Stimulated activated naive CD8-positive, alpha-beta T cell treated with anti-CD3 and anti-CD28 coated beads, Interleukin-15, amount 100 ng/mL, for 72 hours (primary cell): Measurements from ENCODE around the gene RANBP6.
"Not testable (repeated sequence)": the region's sequence is repeated elsewhere in the genome, so short reads cannot be mapped to it uniquely, and the experiment has no call there.

ENCODE experiments used
- ATAC-seq: fragments of 150-1000 bp; cut with Tn5 transposase; 2 replicates; pipeline ENCODE4 v1.10.0; 2021; ENCODE audit warnings: mild to moderate bottlenecking, moderate library complexity
- DNase-seq, 2 donors: peaks; one replicate each; pipeline ENCODE4 v3.0.0; 2021 to 2022
- H3K27ac Mint-ChIP-seq, 2 donors: one replicate each; pipeline ENCODE4 v1.8.0; 2022; ENCODE audit warnings: mild to moderate bottlenecking in 2 of 2, mixed read lengths in 2 of 2, moderate library complexity in 2 of 2
- H3K27me3 Mint-ChIP-seq: one replicate; pipeline ENCODE4 v1.8.0; 2022; ENCODE audit warnings: mixed read lengths
- H3K4me1 Mint-ChIP-seq: one replicate; pipeline ENCODE4 v1.8.0; 2022; ENCODE audit warnings: mild to moderate bottlenecking, mixed read lengths
- H3K4me3 Mint-ChIP-seq, 2 donors: one replicate each; pipeline ENCODE4 v1.8.0; 2022; ENCODE audit warnings: mild to moderate bottlenecking in 2 of 2, mixed read lengths in 2 of 2, moderate library complexity in 1 of 2
- H3K9me3 Mint-ChIP-seq, 2 donors: one replicate each; pipeline ENCODE4 v1.8.0; 2022; ENCODE audit warnings: mixed read lengths in 2 of 2

RANBP6 gene

GRCh38 chr9:6024035-6024554 is 8.7 kb upstream of the RANBP6 start:
- no peak overlapping the region for H3K27ac Mint-ChIP-seq
- peak; percentile 20 to 33 for DNase-seq
- H3K27me3 Mint-ChIP-seq, result peaks cover 6% of the 10 kb centered on the region
- peak; percentile 85 for ATAC-seq
- no peaks in the 10 kb centered on the region for H3K9me3 Mint-ChIP-seq
- peaks cover 6% of the 10 kb centered on the region for H3K4me1 Mint-ChIP-seq
- H3K4me3 Mint-ChIP-seq, result peak overlapping the region; percentile 67 to 71

- not testable (repeated sequence) for ATAC-seq, H3K4me3 Mint-ChIP-seq
Observed at GRCh38 chr9:6016975-6017374, 1.6 kb upstream of the RANBP6 start.

GRCh38 chr9:6014670-6015270 is 654 bp downstream of the RANBP6 start:
- no peak for DNase-seq
- peaks cover 56% of the 10 kb centered on the region for H3K4me1 Mint-ChIP-seq
- peak overlapping the region; percentile 94 to 98 for H3K27ac Mint-ChIP-seq
- peaks cover 8 to 14% of the 10 kb centered on the region in 2 donors for H3K9me3 Mint-ChIP-seq
- no peaks in the 10 kb centered on the region for H3K27me3 Mint-ChIP-seq
- peak; percentile 42 for ATAC-seq
- H3K4me3 Mint-ChIP-seq, result peak overlapping the region; percentile 95 to 98

More at GRCh38 chr9:6016975-6017374, 1.6 kb upstream of the RANBP6 start:
- DNase-seq, H3K27ac Mint-ChIP-seq, H3K27me3 Mint-ChIP-seq: not testable (repeated sequence)
- Mint-ChIP-seq H3K4me1 (peaks cover 35% of the 10 kb centered on the region), H3K9me3 (peaks cover 8 to 14% of the 10 kb centered on the region in 2 donors)

- peak; percentile 81 for ATAC-seq
Observed at GRCh38 chr9:6008169-6008979, 7.0 kb downstream of the RANBP6 start.

GRCh38 chr9:6007770-6008168 is 7.7 kb downstream of the RANBP6 start:
- Mint-ChIP-seq H3K4me1 (peaks cover 61% of the 10 kb centered on the region), H3K27ac (peak overlapping the region; percentile 46 to 97), H3K27me3 (no peaks in the 10 kb centered on the region), H3K9me3 (peaks cover under 1 to 1% of the 10 kb centered on the region in 2 donors), H3K4me3 (peak overlapping the region; percentile 89 to 99)
- ATAC-seq (peak; percentile 74), DNase-seq (peak; percentile 80 to 88)

More at GRCh38 chr9:6008169-6008979, 7.0 kb downstream of the RANBP6 start:
- Mint-ChIP-seq H3K9me3 (peaks cover 6 to 7% of the 10 kb centered on the region in 2 donors), H3K27me3 (no peaks in the 10 kb centered on the region), H3K4me1 (peaks cover 67% of the 10 kb centered on the region), H3K4me3 (peak overlapping the region; percentile 89 to 99), H3K27ac (peak overlapping the region; percentile 78 to 84)
- DNase-seq, result peak; percentile 89 to 93

- ATAC-seq (peak; percentile 88), DNase-seq (peak; percentile 92 to 94)
- H3K9me3 Mint-ChIP-seq, result no peaks in the 10 kb centered on the region
- peak overlapping the region; percentile 93 to 97 for H3K27ac Mint-ChIP-seq
- H3K27me3 Mint-ChIP-seq, result no peaks in the 10 kb centered on the region
- H3K4me3 Mint-ChIP-seq, result peak overlapping the region; percentile 89 to 99
- H3K4me1 Mint-ChIP-seq, result peaks cover 58% of the 10 kb centered on the region
Observed at GRCh38 chr9:6007058-6007769, 8.2 kb downstream of the RANBP6 start.

- H3K9me3 Mint-ChIP-seq, result no peaks in the 10 kb centered on the region
- H3K4me3 Mint-ChIP-seq, result peak overlapping the region; percentile 89 to 99
- peaks cover 53% of the 10 kb centered on the region for H3K4me1 Mint-ChIP-seq
Observed at GRCh38 chr9:6006749-6007057, 8.7 kb downstream of the RANBP6 start.

GRCh38 chr9:6000955-6001354 is 14.5 kb downstream of the RANBP6 start:
- no peaks in the 10 kb centered on the region for H3K9me3 Mint-ChIP-seq
- H3K27me3 Mint-ChIP-seq, result no peaks in the 10 kb centered on the region
- DNase-seq (no peak), ATAC-seq (no peak)
- H3K4me1 Mint-ChIP-seq, result peaks cover 45% of the 10 kb centered on the region
- H3K27ac Mint-ChIP-seq, result no peak overlapping the region
- no peak overlapping the region for H3K4me3 Mint-ChIP-seq

More at GRCh38 chr9:6006749-6007057, 8.7 kb downstream of the RANBP6 start:
- DNase-seq (no peak), ATAC-seq (no peak)
- Mint-ChIP-seq H3K27ac (peak overlapping the region in 1 of 2 donors; percentile 93), H3K27me3 (no peaks in the 10 kb centered on the region)

- DNase-seq, result no peak
- no peak overlapping the region for H3K27ac Mint-ChIP-seq
- no peaks in the 10 kb centered on the region for H3K9me3 Mint-ChIP-seq
- no peak for ATAC-seq
- peaks cover 55% of the 10 kb centered on the region for H3K4me1 Mint-ChIP-seq
- no peak overlapping the region for H3K4me3 Mint-ChIP-seq
- no peaks in the 10 kb centered on the region for H3K27me3 Mint-ChIP-seq
Observed at GRCh38 chr9:5999443-6000101, 15.9 kb downstream of the RANBP6 start.

GRCh38 chr9:5994493-5994892 is 20.9 kb downstream of the RANBP6 start:
- H3K9me3 Mint-ChIP-seq, result no peaks in the 10 kb centered on the region
- H3K4me1 Mint-ChIP-seq, result peaks cover 30% of the 10 kb centered on the region
- ATAC-seq (no peak), DNase-seq (no peak)
- no peaks in the 10 kb centered on the region for H3K27me3 Mint-ChIP-seq
- no peak overlapping the region for H3K27ac Mint-ChIP-seq
- H3K4me3 Mint-ChIP-seq, result no peak overlapping the region

- Mint-ChIP-seq H3K4me3 (no peak overlapping the region), H3K4me1 (peaks cover 6% of the 10 kb centered on the region), H3K27me3 (no peaks in the 10 kb centered on the region), H3K9me3 (no peaks in the 10 kb centered on the region), H3K27ac (no peak overlapping the region)
- DNase-seq, result no peak
- ATAC-seq, result no peak
Observed at GRCh38 chr9:5988265-5988664, 27.2 kb downstream of the RANBP6 start.

GRCh38 chr9:5983042-5983441 is 32.4 kb downstream of the RANBP6 start:
- ATAC-seq (no peak), DNase-seq (no peak)
- H3K27ac Mint-ChIP-seq, result no peak overlapping the region
- H3K4me1 Mint-ChIP-seq, result no peaks in the 10 kb centered on the region
- no peaks in the 10 kb centered on the region for H3K9me3 Mint-ChIP-seq
- no peaks in the 10 kb centered on the region for H3K27me3 Mint-ChIP-seq
- H3K4me3 Mint-ChIP-seq, result no peak overlapping the region

GRCh38 chr9:5982317-5982716 is 33.1 kb downstream of the RANBP6 start:
- H3K4me1 Mint-ChIP-seq, result peaks cover under 1% of the 10 kb centered on the region
- ATAC-seq (no peak), DNase-seq (no peak)
- no peaks in the 10 kb centered on the region for H3K9me3 Mint-ChIP-seq
- no peaks in the 10 kb centered on the region for H3K27me3 Mint-ChIP-seq
- H3K27ac Mint-ChIP-seq, result no peak overlapping the region
- H3K4me3 Mint-ChIP-seq, result no peak overlapping the region

GRCh38 chr9:5978523-5978922 is 36.9 kb downstream of the RANBP6 start:
- H3K4me3 Mint-ChIP-seq, result no peak overlapping the region
- H3K27ac Mint-ChIP-seq, result no peak overlapping the region
- DNase-seq, result no peak
- no peaks in the 10 kb centered on the region for H3K9me3 Mint-ChIP-seq
- ATAC-seq, result no peak
- H3K27me3 Mint-ChIP-seq, result no peaks in the 10 kb centered on the region
- H3K4me1 Mint-ChIP-seq, result peaks cover 15% of the 10 kb centered on the region
